HFF-Myc (cell line): ENCODE data around the gene SMAD3.

Experiments
- DNase-seq: peaks from one replicate; pipeline ENCODE4 v3.0.0-alpha.2; 2011; ENCODE audit warnings: low read depth; ENCODE audit errors: extremely low read depth
- H3K4me3 ChIP-seq: replicated peaks from 2 replicates; pipeline ENCODE4 v1.5.1; 2011; ENCODE audit warnings: low read depth, mild to moderate bottlenecking, control low read depth, low read length
- TF ChIP-seq, protein P1 (sequence below): IDR thresholded peaks from 2 replicates; pipeline ENCODE4 v1.5.1; 2012; ENCODE audit warnings: mild to moderate bottlenecking, low read depth, low read length, control low read depth; ENCODE audit errors: missing control alignments

Gene SMAD3

DNA sequence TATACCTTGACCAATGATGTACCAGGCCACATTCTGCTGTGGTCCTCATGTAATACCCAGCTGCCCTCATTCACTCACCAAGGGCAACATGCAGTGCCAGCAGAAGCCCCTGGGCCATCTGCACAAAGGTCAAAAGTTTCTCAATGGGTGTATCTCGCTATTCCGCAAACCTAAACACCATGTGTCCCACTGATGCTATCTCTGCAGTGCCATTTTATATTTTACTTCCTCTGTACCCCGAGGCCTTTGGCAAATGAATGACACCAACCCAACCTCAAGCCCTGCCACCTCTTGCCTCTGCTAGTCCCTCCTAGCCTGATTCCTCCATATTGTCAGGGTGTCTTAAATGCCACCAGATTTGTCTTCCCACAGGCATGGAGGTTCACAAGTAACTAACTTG is 129.9 kb downstream of the SMAD3 start:
- TF ChIP-seq, protein P1, sequence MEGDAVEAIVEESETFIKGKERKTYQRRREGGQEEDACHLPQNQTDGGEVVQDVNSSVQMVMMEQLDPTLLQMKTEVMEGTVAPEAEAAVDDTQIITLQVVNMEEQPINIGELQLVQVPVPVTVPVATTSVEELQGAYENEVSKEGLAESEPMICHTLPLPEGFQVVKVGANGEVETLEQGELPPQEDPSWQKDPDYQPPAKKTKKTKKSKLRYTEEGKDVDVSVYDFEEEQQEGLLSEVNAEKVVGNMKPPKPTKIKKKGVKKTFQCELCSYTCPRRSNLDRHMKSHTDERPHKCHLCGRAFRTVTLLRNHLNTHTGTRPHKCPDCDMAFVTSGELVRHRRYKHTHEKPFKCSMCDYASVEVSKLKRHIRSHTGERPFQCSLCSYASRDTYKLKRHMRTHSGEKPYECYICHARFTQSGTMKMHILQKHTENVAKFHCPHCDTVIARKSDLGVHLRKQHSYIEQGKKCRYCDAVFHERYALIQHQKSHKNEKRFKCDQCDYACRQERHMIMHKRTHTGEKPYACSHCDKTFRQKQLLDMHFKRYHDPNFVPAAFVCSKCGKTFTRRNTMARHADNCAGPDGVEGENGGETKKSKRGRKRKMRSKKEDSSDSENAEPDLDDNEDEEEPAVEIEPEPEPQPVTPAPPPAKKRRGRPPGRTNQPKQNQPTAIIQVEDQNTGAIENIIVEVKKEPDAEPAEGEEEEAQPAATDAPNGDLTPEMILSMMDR: no peak
- DNase-seq: no peak
- H3K4me3 ChIP-seq: no peak overlapping the region

DNA sequence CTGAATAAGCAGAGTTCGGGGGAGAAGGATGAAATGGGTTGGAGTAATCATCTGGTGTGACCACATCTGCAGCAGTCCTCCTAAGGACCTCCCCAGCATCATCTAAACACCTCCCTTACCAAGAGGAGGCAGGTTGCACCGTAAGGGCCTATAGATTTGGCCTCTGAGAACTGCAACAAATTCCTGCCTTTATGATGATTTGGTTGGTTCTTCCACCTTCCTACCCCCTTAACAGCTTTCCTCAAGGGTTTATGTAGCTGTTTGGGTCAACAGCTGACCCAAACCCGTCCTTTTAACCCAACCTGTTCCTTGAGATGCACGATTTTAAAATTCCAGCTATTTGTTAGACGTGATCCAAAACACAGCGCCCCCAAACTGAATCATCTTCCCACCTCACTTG is 130.8 kb downstream of the SMAD3 start:
- TF ChIP-seq, protein P1: no peak
- no peak overlapping the region for H3K4me3 ChIP-seq
- DNase-seq: no peak

DNA sequence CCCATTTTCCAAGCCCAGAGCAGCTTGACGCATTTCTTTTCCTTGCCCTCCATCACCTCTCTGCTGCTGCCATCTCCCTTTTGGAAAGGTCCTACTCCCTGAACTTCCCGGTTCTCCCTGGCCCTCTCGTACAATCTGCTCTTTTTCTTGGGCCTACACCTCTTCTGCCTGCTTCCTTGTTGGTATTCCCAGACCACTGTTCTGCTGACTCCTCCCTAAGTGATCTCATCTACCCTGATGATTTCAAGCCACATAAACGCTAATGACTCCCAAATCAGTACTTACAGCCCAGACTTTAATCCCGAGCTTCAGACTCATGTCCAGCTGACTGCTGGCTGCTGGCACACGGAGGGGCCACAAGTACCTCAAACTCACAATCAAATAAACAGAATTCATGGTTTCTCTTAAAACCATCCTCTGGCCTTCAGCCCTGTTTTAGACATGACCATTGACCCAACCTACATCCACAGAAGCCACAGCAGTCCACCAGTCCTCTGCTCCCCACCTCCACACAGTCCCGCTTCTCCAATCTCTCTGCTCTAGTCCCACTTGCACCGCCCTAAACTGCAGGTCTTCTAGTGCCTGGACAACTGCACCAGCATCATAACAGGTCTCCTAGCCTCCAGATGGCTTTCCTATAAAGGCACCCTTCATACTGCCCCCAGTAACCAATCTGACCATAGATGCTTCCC is 131.4 kb downstream of the SMAD3 start:
- H3K4me3 ChIP-seq: no peak overlapping the region
- TF ChIP-seq, protein P1: no peak
- DNase-seq: no peak

DNA sequence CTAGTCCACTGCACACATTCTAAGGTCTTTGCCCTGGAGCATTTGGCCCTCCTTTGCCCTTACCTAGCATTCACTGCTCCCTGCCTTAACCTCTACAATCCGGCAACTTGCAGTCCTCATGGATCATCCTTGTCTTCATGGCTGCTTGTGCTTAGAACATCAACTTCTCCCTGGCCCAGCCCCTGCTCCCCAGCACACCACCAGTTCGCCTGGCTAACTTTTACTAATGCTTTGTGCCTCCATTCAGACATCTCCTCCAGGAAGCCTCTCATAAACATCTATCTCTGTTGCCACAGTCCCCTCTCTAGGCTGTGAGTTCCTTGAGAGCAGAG is 131.9 kb downstream of the SMAD3 start:
- no peak overlapping the region for H3K4me3 ChIP-seq
- no peak for DNase-seq
- TF ChIP-seq, protein P1: no peak

DNA sequence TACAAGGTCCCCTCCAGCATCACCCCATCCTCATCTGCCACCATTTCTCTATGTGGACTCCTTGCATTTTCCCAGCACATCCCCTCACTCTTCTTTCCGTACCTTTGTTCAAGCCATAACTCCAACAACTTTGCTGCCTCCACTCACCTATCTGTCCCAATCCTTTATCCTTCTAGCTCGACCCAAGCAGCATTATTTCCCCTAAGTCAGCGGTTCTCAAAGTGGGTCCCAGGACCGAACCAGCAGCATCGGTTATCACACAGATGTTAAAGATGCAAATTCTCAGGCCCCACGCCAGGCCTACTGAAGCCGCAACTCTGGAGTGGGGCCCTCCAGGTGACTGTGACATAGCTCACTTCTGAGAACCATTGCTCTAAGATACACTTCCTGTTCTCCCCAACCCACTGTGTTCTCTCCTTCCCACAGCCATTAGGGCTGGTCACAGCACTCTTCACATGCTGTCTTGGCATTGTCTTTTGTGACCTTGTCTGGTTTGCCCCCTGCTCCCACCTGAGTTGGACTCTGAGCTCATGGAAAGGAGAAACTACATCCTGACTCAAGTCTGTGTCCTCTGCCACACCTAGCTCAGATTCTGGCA is 132.9 kb downstream of the SMAD3 start:
- TF ChIP-seq, protein P1: no peak
- no peak for DNase-seq
- H3K4me3 ChIP-seq: no peak overlapping the region

DNA sequence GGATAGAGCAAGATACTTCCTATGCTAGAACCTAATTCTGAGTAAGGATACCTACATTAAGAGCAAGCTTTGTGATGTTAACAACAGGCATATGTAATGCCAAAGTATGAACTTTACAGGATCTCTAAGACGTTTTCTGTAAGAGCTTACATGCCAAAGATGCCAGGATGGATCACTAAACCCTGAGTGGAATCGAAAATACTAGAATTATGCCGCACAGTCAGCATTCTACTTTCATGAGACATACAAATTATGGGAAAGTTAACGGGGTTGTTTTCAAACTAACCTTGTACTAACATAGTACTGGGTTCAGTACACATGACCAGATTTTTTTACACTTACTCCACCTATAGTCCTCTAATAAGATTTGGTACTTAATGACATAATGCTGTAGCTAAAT is 134.0 kb downstream of the SMAD3 start:
- TF ChIP-seq, protein P1: no peak
- no peak for DNase-seq
- no peak overlapping the region for H3K4me3 ChIP-seq
